Measurements from ENCODE around the gene PAOX.

PAOX gene

DNA sequence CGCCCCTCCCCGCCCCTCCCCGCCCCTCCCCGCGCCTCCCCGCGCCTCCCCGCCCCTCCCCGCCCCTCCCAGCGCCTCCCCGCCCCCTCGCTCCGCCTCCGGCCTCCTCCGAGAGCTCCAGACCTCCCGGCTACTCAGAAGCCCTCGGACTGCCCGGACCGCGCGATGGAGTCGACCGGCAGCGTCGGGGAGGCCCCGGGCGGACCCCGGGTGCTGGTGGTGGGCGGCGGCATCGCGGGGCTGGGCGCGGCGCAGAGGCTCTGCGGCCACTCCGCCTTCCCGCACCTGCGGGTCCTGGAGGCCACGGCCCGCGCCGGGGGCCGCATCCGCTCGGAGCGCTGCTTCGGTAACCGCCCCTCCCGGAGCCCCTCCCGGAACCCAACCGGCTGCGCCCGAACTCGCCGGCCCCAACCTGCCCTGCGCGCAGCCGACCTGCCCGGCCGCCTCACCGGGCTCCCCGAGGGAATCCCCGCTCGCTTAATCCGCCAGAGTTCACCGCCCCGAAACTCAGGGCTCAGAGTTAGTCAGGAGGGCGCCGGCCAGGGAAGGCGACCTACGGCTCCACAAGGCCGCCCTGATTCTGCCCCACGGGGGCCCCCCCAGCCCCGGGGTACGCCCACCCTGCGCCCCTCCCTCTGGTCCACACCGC is at the start of gene PAOX:
Gene PAOX, plus strand, starts transcription at position 111 of the 649 bp plus-strand sequence. Its CDS starts 55 bp downstream, at position 166.
- peak; percentile 64 for DNase-seq (ENCODE audit: low spot score)

- DNase-seq (ENCODE audit: low spot score) = peak; percentile 88
These were observed 49.4 kb upstream of the PAOX start for GRCh38 chr10:133329491-133330202.

DNA sequence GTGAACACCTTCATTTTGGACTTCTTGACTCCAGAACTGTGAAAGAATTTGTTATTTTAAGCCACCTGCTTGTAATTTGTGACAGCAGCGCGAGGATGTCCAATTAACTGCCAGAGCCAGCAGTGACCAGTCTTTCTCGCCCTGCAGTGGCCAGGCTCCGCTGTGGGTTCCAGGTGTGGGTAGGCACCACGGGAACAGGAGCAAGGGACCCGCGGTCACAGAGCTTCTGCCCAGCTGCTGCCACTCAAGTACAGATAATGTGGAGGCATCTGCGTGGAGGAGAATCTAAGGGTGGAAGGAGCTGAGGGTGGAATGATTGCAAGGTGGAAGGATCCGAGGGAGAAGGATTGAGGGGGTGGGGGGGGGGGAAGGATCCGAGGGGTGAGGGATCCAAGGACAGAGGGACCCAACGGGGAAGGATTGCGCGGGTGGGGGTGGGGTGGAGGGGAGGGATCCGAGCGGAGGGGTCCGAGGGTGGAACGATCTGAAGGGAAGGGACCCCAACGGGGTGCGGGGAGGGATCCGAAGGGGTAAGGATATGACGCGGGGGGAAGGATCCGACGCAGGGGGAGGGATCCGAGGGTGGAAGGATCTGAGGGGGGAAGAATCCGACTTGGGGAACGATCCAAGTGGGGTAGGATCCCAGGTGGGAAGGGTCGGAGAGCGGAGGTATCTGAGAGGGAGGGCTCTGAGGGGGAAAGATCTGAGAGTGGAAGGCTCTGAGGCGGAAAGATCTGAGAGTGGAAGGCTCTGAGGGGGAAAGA is 45.9 kb upstream of the PAOX start:
- no peak for DNase-seq (ENCODE audit: low spot score)

GRCh38 chr10:133334503-133335245 is 44.4 kb upstream of the PAOX start:
- no peak for DNase-seq (ENCODE audit: low spot score)

- peak; percentile 75 for DNase-seq (ENCODE audit: low spot score)
These were observed 43.6 kb upstream of the PAOX start for GRCh38 chr10:133335246-133336117.

GRCh38 chr10:133336118-133336576 is 42.9 kb upstream of the PAOX start:
- DNase-seq (ENCODE audit: low spot score) = no peak

GRCh38 chr10:133336577-133337369 is 42.3 kb upstream of the PAOX start, which contains the start of gene CALY:
Gene CALY (minus strand): TSS chr10:133336896. CDS start chr10:133328989, 7,907 bp downstream.
- DNase-seq (ENCODE audit: low spot score) = peak; percentile 85

GRCh38 chr10:133337370-133337725 is 41.7 kb upstream of the PAOX start:
- no peak for DNase-seq (ENCODE audit: low spot score)

GRCh38 chr10:133338080-133339071 is 40.7 kb upstream of the PAOX start:
- DNase-seq (ENCODE audit: low spot score) = no peak

- DNase-seq (ENCODE audit: low spot score) = no peak
These were observed 39.2 kb upstream of the PAOX start for GRCh38 chr10:133339708-133340380.

- DNase-seq (ENCODE audit: low spot score) = no peak
These were observed 37.1 kb upstream of the PAOX start for GRCh38 chr10:133341983-133342382.

DNA sequence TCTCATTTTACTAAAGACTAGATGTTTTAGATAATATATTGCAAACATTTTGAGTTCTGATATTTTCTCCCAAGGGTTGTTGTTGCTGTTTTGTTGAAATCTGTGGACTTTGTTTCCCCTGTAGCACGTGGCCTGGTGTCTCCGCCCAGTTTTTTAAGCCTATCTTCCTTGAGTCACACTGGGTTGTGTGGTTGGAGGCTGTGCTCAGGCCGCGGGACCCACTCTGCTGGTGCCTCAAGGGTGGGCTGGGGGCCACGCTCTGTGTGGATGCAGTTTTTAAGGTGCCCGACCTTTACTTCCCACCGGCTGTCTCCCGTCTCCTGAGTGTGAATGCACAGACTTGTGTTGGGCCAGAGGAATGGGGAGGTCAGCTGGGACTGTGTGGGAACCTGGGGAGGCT is 36.1 kb upstream of the PAOX start:
- no peak for DNase-seq (ENCODE audit: low spot score)

DNA sequence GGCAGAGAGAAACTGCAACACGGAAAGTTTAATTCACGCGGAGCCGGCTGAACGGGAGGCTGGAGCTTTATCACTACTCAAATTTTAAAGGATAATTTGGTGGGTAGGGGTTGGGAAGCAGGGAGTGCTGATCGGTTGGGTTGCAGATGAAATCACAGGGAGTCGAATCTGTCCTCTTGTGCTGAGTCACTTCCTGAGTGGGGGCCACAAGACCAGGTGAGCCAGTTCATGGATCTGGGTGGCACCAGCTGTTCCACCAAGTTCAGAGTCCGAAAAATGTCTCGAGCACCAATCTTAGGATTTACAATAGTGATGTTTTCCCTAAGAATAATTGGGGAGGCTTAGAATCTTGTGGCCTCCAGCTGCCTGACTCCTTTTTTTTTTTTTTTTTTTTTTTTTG is 35.5 kb upstream of the PAOX start:
- DNase-seq (ENCODE audit: low spot score) = no peak

DNA sequence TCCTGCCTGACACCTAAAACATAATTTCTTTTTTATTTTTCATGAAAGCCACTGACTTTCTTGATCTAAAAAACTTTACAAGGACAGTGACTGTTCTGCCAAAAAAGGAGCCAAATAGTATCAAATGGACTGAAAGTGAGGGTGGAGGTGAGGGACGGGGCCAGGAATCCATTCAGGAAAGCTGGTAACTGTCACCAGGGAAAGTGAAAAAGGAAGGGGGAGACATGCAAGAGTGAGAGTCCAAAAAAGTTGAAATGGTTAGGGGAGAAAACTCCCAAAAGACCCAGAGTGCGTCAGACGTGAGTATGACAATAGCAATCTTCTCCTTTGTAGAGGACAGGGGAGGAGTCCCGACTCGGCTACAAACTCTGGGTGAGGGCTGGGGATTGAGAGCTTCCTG is 34.8 kb upstream of the PAOX start:
- DNase-seq (ENCODE audit: low spot score) = no peak

- no peak for DNase-seq (ENCODE audit: low spot score)
These were observed 32.6 kb upstream of the PAOX start for GRCh38 chr10:133346413-133346812.

DNA sequence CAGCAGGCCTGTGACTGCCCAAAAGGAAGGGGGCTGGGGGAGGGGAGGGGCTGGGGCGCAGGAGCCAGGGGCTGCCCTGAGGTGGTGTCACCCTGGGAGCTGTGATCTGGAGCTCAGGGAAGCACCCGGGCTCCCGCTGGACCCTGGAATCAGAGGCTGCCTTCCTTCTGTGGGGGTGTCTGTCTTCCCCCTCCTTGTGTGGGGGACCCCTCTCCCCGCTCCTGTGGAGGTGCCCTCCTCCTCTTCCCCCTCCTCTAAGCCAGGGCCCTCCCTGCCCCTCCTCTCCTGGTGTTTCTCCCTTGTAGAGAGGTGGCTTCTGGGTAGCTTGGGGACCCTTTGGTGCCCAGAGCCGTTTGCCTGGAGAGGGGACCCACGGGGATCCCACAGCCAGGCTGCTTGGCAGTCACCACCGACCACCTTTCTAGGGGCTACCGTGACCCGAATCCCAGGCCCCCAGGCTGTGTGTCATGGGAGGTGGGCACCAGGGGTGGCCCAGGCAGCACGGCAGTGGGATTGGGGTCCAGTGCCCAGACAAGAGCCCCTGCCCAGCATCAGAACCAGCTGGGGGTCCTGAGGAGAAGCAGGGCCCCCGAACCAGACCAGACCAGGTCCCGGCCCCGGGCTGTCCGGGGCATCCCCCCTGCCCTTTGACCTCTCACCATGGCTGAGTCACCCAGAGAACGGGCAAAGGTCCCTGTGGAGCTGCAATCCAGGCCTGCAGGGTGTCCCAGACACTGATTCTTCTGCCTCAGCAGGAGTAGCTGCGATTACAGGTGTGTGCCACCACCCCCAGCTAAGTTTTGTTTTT is 31.1 kb upstream of the PAOX start:
- DNase-seq (ENCODE audit: low spot score) = no peak

DNA sequence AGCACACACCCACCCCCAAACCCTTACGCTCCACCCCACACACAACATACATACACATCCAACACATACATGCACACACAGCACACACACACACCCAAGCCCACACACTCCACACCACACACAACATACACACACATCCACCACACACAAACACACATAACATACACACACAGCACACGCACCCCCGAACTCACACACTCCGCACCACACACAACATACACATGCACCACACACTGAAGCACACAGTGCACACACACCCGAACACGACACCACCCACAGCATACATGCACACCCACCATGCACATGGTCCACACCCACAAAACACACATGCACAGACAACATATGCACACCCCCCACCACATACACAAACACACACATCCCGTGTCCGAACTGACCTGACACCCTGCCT is 29.9 kb upstream of the PAOX start:
- no peak for DNase-seq (ENCODE audit: low spot score)

GRCh38 chr10:133349577-133350011 is 29.5 kb upstream of the PAOX start:
- DNase-seq (ENCODE audit: low spot score) = no peak

Data from CD4-positive, alpha-beta T cell treated with Interleukin-2 at 100 ng/mL for 4 hours (primary cell).